GM19455 (cell line): Measurements from ENCODE around the gene LSAMP.

Experiments
- ATAC-seq: cut with Tn5 transposase; IDR thresholded peaks from one replicate; pipeline ENCODE4 v1.9.1; 2021; ENCODE audit not compliant: unreplicated experiment

Gene LSAMP

GRCh38 chr3:116367761-116368395 is 77.4 kb downstream of the LSAMP start:
- ATAC-seq = no peak

GRCh38 chr3:116356056-116356455 is 89.2 kb downstream of the LSAMP start:
- no peak for ATAC-seq

- no peak for ATAC-seq
Observed at GRCh38 chr3:116354382-116354781, 90.9 kb downstream of the LSAMP start.

DNA sequence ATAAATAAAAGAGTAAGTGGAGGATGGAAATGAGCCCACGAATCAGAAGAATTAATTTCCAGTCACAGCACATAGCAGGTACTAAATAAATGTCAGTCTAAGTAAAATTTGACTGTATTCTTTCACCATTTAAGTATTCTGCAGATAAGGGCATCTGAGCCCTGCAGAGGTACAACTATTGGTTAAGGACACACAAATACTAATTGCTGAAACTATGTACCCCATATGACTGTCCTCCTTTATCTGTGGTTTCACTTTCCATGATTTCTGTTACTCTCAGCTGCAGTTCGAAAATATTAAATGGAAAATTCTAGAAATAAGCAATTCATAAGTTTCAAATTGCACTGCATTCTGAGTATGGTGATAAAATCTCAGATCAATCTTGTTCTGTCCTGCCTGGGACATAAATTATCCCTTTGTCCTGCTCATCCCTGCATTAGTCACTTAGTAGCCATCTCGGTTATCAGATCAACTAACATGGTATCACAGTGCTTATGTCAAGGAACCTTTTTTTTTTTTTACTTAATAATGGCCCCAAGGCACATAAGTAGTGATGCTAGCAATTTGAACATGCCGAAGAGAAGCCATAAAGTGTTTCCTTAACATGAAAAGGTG is 95.1 kb downstream of the LSAMP start:
- ATAC-seq = no peak

DNA sequence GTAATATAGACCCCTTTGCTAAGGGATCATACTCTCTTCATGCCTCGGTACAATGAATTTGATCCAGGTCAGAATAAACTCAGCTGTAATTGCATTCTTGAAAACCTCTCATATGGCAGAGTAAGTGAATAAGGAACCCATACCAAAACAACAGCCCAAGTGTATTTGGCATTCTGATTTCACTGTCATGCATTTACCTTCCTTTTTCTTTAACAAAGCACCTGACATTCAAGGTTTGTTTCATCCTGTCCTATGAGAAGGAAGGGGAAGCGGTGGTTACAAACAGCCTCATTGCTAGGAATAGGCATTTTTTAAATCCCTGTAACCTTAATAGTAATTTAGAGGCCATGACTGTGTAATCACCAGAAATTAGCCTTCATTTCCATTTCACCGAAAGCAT is 97.1 kb downstream of the LSAMP start:
- no peak for ATAC-seq

GRCh38 chr3:116342499-116342898 is 102.8 kb downstream of the LSAMP start:
- no peak for ATAC-seq

GRCh38 chr3:116341899-116342298 is 103.4 kb downstream of the LSAMP start:
- no peak for ATAC-seq

- no peak for ATAC-seq
Observed at GRCh38 chr3:116341381-116341780, 103.9 kb downstream of the LSAMP start.

- no peak for ATAC-seq
Observed at GRCh38 chr3:116340680-116341216, 104.5 kb downstream of the LSAMP start.

- ATAC-seq = no peak
Observed at GRCh38 chr3:116339441-116340028, 105.8 kb downstream of the LSAMP start.

DNA sequence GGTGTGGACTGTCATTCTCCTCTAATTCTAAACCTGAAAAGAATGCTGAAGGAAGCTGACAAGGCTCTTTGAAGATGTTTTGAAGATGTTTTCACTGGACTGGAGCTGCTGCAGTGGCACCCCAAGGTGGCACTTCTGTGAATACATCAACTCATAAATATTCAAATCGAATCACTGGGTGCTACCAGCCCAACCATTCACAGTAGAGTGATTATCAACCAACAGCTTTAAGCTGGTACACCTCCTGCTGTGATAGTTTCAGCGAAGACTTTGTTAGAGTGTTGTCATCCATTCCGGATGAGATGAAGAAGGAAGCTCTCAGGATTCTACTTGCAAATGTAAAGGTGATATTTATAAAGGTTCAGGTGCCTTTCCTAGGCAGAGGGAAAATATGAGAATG is 106.6 kb downstream of the LSAMP start:
- ATAC-seq = no peak

DNA sequence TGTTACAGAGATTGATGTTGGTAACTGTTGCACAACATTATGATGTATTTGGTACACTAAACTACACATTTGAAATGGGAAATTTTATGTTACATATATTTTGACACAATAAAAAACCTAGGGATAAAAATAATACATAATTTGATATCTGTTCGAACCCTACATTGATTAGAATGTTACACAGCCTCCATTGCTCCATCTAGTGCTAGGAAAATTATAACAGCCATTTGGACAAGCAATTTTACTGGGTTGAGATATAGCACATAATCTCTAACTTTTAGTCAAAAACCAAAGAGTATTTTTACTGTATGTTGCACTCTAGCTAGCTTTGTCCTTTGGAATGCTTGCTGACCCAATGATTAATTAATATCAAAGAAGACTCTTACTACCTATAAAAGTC is 108.1 kb downstream of the LSAMP start:
- ATAC-seq = no peak

- ATAC-seq = no peak
Observed at GRCh38 chr3:116331380-116331779, 113.9 kb downstream of the LSAMP start.

GRCh38 chr3:116322750-116323375 is 122.4 kb downstream of the LSAMP start:
- ATAC-seq = no peak

DNA sequence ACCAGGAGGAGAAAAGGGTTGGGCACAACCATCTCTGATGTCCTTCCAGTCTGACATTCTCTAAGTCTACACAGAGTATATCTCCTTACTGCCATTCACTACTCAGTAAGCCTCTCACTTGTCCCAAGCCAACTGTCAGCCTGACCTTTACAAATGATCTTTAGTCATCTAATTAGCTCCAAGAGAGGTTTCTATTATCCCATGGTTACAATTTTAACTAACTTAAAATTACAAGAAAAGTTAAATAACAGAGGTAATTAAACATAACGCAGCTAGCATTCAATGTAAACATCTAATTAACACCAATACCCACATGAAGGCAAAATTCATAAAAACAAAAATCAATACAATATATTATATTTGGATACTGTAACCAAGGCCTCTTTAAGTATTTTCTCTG is 126.9 kb downstream of the LSAMP start:
- no peak for ATAC-seq

DNA sequence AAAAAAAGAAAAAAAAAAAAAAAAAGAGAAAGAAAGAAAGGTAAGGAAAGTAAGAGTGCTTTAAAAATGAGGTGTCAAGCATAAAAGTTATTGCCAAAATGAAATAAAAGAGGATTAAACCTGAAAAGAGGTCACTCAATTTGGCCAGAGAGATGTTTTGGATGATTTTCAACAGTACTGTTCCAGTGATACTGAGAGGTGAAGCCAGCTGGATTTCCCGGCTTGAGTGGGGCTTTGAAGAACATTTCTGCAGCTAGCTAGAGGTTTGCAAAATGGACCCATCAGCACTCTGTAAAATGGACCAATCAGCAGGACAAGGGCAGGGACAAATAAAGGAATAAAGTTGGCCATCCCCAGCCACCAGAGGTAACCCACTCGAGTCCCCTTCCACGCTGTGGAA is 128.5 kb downstream of the LSAMP start:
- no peak for ATAC-seq

DNA sequence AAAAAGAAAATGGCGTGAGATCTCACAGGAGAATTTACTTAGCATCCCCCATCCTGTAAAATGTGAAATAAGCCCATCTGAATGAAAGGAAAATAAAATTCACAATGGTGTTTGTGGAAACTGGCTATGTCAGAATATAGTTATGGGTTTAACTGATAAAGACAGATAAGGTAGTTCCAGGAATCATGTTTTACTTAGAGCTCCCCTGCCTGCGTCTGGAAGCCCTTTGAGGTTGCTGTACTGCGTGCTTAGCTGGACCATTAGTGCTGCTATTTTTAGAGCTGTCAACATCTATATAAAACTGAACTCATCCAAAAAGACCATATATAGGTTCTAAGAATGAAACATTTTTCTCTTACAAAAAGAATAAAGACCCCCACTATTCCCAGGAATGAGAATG is 130.8 kb downstream of the LSAMP start:
- no peak for ATAC-seq

DNA sequence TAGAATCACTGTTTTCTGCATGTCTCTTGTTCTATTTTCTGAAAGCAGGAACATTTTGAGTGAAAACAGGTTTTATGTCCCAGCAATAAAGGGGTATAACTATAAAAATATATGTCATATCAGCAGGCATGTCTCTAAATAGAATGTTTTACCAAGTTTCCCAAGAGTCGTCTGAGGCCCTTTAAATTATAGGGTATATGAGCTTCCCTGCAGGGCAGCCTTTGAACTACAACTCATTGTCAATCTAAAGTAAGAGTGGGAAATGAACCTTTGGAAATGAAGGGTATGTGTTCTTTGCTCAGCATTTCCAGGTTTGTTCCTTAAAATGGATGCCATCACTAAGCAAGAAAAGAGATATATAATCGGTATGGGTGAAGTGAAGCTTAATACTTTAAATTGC is 138.6 kb downstream of the LSAMP start:
- no peak for ATAC-seq

GRCh38 chr3:116306149-116306548 is 139.1 kb downstream of the LSAMP start:
- ATAC-seq = no peak

DNA sequence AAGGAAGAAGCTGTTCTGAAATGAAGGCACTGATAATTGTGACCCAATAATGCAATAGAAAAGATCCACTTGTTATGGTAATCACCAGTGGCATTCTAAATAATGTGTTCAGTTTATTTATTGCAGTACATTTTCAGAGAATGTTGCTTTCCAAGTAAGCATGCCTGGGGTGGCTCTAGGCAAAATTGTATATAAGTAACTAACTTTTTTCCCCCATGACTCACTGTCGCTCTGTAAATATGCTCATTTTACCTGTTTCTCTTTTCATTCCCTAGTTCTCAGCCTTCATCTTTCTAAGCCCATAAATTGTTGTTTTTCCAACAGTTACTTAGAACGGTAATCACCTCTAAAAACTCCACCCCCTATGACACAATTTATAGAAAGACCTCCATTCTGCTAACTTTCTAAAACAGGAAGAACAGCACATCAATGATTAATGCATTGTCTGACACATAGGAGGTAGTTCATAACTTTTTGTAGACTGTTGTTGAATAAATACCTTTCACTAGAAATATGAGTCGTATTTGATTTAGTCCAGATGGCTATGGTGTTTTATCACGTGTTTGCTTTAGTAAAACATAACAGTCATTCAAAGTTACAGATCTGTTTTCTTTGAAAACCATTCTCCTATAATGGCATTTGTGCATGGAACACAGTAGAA is 143.1 kb downstream of the LSAMP start:
- ATAC-seq = no peak

DNA sequence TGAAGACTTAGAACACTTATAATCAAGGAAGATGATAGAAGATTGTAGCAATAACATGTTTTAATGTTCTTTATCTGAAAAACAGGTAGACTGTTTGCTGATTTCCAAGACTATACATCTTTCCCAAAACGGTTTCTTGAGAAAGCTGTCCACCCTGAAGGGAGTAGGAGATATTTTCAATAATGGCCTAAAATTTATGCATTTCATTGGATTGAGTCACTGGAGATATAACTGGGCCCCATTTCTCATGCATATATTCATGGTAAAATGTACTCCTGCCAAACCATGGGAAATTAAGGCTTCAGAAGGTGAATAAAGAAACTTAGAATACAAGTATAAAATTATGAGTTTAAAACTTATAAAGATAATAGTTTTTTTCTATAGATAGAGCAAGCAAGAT is 143.9 kb downstream of the LSAMP start:
- ATAC-seq = no peak
